ENCODE results near the gene CD99L2.

The CD99L2 gene

GRCh38 chrX:150765782-150766350, 132.6 kb downstream of the CD99L2 start:
- no peak for TF ChIP-seq CTCF (IDR thresholded peaks at IDR 0.05; ENCODE audit: low read depth, low read length)
- no peak for DNase-seq (ENCODE audit: extremely low read depth, low read depth)

DNA sequence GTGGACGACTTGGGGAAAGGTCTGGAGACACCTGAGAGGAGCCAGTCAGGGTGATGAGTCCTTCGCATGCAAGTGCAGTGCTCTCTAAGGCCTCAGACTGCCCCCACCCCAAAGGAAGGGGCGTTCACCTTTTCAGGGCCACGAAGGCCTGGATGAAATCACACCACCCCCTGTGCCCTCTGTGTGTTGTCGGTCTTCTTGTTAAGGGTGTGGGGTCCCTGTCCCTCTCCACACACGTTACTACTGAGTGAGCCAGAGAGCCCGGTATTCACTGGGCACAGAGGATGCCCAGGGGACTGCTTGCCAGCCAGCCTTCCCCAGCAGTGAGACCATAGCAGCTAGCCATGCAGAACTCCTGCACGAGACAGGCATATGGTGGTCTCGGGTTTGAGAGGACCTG, 133.2 kb downstream of the CD99L2 start:
- DNase-seq (ENCODE audit: extremely low read depth, low read depth): no peak
- TF ChIP-seq CTCF (IDR thresholded peaks at IDR 0.05; ENCODE audit: low read depth, low read length): no peak

DNA sequence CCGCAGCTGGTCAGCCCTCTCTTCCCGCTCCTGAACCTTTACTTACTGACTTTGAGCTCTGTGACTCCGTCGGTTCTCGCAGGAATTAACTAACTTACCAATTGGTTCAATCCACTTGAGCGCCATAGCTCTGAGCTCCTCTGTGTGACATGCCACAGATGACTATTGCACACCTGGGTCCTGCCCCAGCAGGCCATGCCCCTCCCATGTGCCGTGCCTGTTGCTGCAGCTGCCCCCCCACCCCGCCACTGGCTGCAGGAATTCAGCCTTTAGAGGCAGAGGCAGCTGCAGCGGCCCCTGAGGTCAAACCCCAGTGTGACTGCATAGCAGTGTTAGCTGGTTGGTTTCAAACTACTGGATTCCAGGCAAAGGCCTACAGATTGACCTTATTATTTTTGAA, 134.7 kb downstream of the CD99L2 start:
- DNase-seq (ENCODE audit: extremely low read depth, low read depth): no peak

GRCh38 chrX:150763303-150763797, 135.1 kb downstream of the CD99L2 start:
- DNase-seq (ENCODE audit: extremely low read depth, low read depth): no peak
- no peak for TF ChIP-seq CTCF (IDR thresholded peaks at IDR 0.05; ENCODE audit: low read depth, low read length)

More for the DNA sequence above, 134.7 kb downstream of the CD99L2 start:
- no peak for TF ChIP-seq CTCF (IDR thresholded peaks at IDR 0.05; ENCODE audit: low read depth, low read length)

DNA sequence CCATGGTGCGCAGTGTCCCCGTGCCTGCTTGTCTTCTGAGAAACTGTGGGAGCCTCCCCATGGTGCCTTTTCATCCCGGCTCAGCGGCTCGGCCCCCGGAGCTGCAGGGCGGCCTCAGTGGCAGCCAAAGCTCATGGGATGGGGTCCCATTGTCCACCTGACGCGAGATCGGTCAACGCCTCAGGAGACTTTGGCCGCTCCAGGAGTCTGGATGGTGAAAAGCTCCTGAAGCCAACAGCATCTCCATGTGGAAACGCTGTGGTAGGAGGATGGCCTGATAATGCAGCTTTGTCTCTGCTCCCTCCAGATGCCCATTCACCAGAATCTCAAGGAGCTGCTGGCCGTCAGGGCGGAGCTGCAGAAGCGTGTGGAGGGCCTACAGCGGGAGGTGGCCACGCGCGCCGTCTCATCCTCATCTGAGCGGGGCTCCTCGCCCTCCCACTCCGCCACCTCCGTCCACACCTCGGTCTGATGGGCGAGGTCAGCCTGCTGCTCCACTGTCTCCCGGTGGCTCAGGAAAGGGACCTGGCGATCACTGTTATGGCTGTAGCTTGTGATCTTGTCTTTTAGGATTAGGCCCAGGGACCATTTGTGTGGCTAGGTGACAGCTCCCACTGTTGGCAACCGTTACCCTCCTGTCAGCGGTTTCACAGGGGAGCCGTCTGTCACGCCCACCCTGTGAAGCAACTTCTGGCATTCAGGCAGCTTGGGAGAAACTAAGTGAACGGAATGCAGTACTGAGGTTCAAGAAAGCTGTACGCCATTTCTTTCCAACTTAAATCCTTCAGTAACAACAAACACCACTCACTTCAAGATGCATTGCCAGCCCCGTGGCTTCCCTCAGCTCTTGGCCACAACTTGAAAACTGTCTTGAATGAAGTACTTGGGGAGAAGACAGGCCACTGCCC, 136.0 kb downstream of the CD99L2 start:
- no peak for DNase-seq (ENCODE audit: extremely low read depth, low read depth)
- TF ChIP-seq CTCF (IDR thresholded peaks at IDR 0.05; ENCODE audit: low read depth, low read length): no peak

DNA sequence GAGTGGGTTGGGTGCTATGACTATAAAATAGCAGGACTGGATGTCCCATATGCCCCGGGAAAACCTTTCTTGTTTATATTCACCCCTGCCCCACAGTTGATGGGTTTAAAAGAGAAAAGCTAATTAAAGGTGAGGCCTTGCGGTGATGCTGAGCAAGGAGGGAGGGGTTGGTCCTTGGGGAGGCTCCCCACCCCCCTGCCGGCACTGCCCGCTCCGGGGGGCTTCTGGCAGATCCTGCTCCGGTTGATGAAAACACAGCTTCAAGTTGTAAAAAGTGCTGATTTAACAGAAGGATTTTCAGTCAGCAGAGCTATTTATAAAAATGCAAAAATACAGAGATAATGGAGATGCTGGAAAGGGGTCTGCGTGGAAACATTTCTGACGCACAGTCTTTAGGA, 136.7 kb downstream of the CD99L2 start:
- TF ChIP-seq CTCF (IDR thresholded peaks at IDR 0.05; ENCODE audit: low read depth, low read length): no peak
- no peak for DNase-seq (ENCODE audit: extremely low read depth, low read depth)

- TF ChIP-seq CTCF (IDR thresholded peaks at IDR 0.05; ENCODE audit: low read depth, low read length): no peak
- no peak for DNase-seq (ENCODE audit: extremely low read depth, low read depth)
Observed at GRCh38 chrX:150761176-150761818, 137.2 kb downstream of the CD99L2 start.

Measured in AG09319 (cell line).